ENCODE data around the gene CALR3. TPM values are rescaled to one million over a fixed set of nuclear protein-coding genes. Genes with fewer than 3 reads are reported as not detected.

CALR3 gene
- polyA plus RNA-seq, 1 donor from 2014 or later: not detected

DNA sequence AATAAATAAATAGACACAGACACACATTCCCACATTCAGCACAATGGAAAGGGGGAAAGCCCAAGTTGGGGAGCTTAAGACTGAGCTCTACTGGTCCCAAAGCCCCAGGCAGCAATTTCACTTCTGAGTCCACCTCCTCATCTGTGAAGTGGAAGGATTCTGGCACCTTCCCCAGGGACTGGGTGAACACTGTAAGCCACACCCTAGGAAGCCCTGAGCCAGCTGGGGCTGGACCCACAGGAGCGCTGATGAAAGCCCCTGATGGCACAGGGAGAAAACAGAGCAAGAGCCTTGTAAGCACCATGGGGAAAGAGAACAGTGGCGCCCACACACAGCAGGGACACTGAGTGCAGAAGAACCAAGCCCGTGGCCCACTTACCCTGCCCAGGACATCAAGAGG, 62.0 kb downstream of the CALR3 start (continued):
- TF ChIP-seq MXI1 (conservative IDR thresholded peaks at IDR 0.05; ENCODE audit: poor library complexity, severe bottlenecking) (no peak), SMC3 (conservative IDR thresholded peaks at IDR 0.05; ENCODE audit: poor library complexity) (no peak)

DNA sequence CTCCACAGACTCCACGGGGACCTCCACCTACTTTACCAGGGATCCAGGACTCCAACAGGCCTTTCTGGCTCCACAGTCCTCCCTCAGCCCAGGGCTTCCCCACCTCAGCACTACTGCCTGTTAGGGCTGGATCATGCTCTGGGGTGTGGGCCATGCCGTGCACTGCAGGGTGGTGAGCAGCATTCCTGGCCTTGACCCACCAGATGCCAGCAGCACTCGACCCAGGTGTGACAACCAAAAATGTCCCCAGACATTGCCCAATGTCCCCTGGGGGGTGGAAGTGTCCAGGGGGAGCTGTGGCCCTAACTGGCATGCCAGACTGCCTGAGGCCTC, 66.2 kb downstream of the CALR3 start:
- no peak overlapping the region for H3K27ac ChIP-seq (ENCODE audit: low read length)
- no peaks in the 10 kb centered on the region for H3F3A ChIP-seq (ENCODE audit: insufficient read depth, low read length, poor library complexity, severe bottlenecking)
- no peaks in the 10 kb centered on the region for H3K9me3 ChIP-seq (ENCODE audit: low read length)
- no peaks in the 10 kb centered on the region for H3K36me3 ChIP-seq (ENCODE audit: insufficient read depth, low read length)
- no peaks in the 10 kb centered on the region for H3K27me3 ChIP-seq (ENCODE audit: insufficient read depth, low read depth, low read length)
- no peak overlapping the region for H3K9ac ChIP-seq (ENCODE audit: low read length)
- H3K4me2 ChIP-seq (ENCODE audit: low read length): no peak overlapping the region
- no peak overlapping the region for H3K4me3 ChIP-seq (ENCODE audit: low read length)
- no peak overlapping the region for H2AFZ ChIP-seq (ENCODE audit: low read depth, low read length)
- H4K20me1 ChIP-seq (ENCODE audit: insufficient read depth): no peaks in the 10 kb centered on the region
- H3K9me2 ChIP-seq (ENCODE audit: insufficient read depth, low read length): no peaks in the 10 kb centered on the region
- H3K79me2 ChIP-seq (replicated peaks; ENCODE audit: insufficient read depth, low read length): no peaks in the 10 kb centered on the region
- TF ChIP-seq MXI1 (conservative IDR thresholded peaks at IDR 0.05; ENCODE audit: poor library complexity, severe bottlenecking): no peak
- no peak for TF ChIP-seq RAD21 (conservative IDR thresholded peaks at IDR 0.05)
- TF ChIP-seq REST (IDR thresholded peaks at IDR 0.05; ENCODE audit: borderline replicate concordance): no peak
- no peak for TF ChIP-seq SMC3 (conservative IDR thresholded peaks at IDR 0.05; ENCODE audit: poor library complexity)
- no peak for TF ChIP-seq TAF1 (IDR thresholded peaks at IDR 0.05; ENCODE audit: low read depth)
- TF ChIP-seq, protein P1, sequence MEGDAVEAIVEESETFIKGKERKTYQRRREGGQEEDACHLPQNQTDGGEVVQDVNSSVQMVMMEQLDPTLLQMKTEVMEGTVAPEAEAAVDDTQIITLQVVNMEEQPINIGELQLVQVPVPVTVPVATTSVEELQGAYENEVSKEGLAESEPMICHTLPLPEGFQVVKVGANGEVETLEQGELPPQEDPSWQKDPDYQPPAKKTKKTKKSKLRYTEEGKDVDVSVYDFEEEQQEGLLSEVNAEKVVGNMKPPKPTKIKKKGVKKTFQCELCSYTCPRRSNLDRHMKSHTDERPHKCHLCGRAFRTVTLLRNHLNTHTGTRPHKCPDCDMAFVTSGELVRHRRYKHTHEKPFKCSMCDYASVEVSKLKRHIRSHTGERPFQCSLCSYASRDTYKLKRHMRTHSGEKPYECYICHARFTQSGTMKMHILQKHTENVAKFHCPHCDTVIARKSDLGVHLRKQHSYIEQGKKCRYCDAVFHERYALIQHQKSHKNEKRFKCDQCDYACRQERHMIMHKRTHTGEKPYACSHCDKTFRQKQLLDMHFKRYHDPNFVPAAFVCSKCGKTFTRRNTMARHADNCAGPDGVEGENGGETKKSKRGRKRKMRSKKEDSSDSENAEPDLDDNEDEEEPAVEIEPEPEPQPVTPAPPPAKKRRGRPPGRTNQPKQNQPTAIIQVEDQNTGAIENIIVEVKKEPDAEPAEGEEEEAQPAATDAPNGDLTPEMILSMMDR (IDR thresholded peaks at IDR 0.05; ENCODE audit: poor library complexity, severe bottlenecking): no peak
- no peak for TF ChIP-seq POLR2AphosphoS5 (IDR thresholded peaks at IDR 0.05)
- TF ChIP-seq EP300 (conservative IDR thresholded peaks at IDR 0.05; ENCODE audit: poor library complexity, severe bottlenecking): no peak
- no peak for TF ChIP-seq EZH2 (IDR thresholded peaks at IDR 0.05; ENCODE audit: borderline replicate concordance, insufficient read depth, low read length, poor library complexity, severe bottlenecking)

DNA sequence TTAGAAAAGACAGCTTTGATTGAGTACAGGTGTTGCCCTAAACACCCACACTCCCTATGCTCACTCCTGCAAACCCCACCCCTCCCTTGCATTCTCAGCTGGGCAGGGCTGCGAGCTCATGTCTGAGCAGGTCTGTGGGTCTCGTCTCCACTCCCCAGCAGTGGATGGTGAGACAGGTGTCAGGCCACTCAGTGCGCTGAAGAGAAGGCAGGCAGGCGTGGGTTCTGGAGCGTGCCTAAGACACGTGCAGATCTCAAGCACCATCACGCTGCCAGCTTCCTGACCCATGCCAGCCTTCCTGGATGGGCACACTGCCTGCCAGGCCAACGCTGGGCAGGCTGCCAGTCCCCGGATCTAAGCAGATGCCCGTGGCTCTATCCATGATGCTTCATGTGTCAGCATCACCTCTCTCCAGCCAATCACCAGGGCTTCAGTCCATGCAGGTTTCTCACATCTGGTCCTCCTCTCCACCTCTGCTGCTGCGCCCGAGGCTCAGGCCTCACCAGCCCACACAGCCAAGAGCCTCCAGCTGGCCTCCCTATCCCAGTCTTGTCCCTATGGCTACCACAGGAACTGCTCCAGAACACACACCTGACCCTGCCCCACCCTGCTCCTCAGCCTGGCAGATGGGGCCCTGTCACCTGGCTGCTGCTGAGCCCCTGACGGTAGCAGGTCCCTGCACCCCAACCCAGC, 66.8 kb downstream of the CALR3 start:
- Histone ChIP-seq H3K4me2 (ENCODE audit: low read length) (no peak overlapping the region), H3K9ac (ENCODE audit: low read length) (no peak overlapping the region), H3K9me2 (ENCODE audit: insufficient read depth, low read length) (no peaks in the 10 kb centered on the region), H3K79me2 (replicated peaks; ENCODE audit: insufficient read depth, low read length) (no peaks in the 10 kb centered on the region), H4K20me1 (ENCODE audit: insufficient read depth) (no peaks in the 10 kb centered on the region), H3K9me3 (ENCODE audit: low read length) (no peaks in the 10 kb centered on the region), H3K36me3 (ENCODE audit: insufficient read depth, low read length) (no peaks in the 10 kb centered on the region), H3K27ac (ENCODE audit: low read length) (no peak overlapping the region), H3K4me3 (ENCODE audit: low read length) (no peak overlapping the region), H3K27me3 (ENCODE audit: insufficient read depth, low read depth, low read length) (no peaks in the 10 kb centered on the region), H2AFZ (ENCODE audit: low read depth, low read length) (no peak overlapping the region), H3F3A (ENCODE audit: insufficient read depth, low read length, poor library complexity, severe bottlenecking) (no peaks in the 10 kb centered on the region)
- TF ChIP-seq TAF1 (IDR thresholded peaks at IDR 0.05; ENCODE audit: low read depth): no peak
- no peak for TF ChIP-seq RAD21 (conservative IDR thresholded peaks at IDR 0.05)
- no peak for TF ChIP-seq REST (IDR thresholded peaks at IDR 0.05; ENCODE audit: borderline replicate concordance)
- no peak for TF ChIP-seq POLR2AphosphoS5 (IDR thresholded peaks at IDR 0.05)
- TF ChIP-seq MXI1 (conservative IDR thresholded peaks at IDR 0.05; ENCODE audit: poor library complexity, severe bottlenecking): no peak
- no peak for TF ChIP-seq EZH2 (IDR thresholded peaks at IDR 0.05; ENCODE audit: borderline replicate concordance, insufficient read depth, low read length, poor library complexity, severe bottlenecking)
- TF ChIP-seq, protein P1 (IDR thresholded peaks at IDR 0.05; ENCODE audit: poor library complexity, severe bottlenecking): no peak
- no peak for TF ChIP-seq SMC3 (conservative IDR thresholded peaks at IDR 0.05; ENCODE audit: poor library complexity)
- no peak for TF ChIP-seq EP300 (conservative IDR thresholded peaks at IDR 0.05; ENCODE audit: poor library complexity, severe bottlenecking)

Measured in neural cell (in vitro differentiated cells).